Panc1 (cell line): ENCODE measurements around the gene MEF2D. TPM values are rescaled to one million over a fixed set of nuclear protein-coding genes. Genes with fewer than 3 reads are reported as not detected.

Experiments used
- ATAC-seq: fragments of 200-7000 bp; cut with Tn5 transposase; 2 replicates; pipeline ENCODE4 v1.9.1; 2020; ENCODE audit warnings: mild to moderate bottlenecking, moderate library complexity
- BruUV-seq: library from RNA; stranded (reverse); fragments of 400-500 nt; replicated peaks from 2 replicates; lab custom pipeline; 2021; lab: Mats Ljungman, UMichigan
- CTCF ChIA-PET: fragments of 300-600 bp; sonication (Branson Sonifier 250); formaldehyde crosslinking; loops from one replicate; lab custom pipeline; 2022; ENCODE audit warnings: antibody characterized with exemption; lab: Charles Lee
- POLR2A ChIA-PET: fragments of 300-600 bp; sonication (Branson Sonifier 250); formaldehyde crosslinking; loops from one replicate; lab custom pipeline; 2022; ENCODE audit warnings: antibody characterized with exemption; lab: Charles Lee
- DNase-seq: peaks from one replicate; pipeline ENCODE4 v3.0.0-alpha.2; 2010; ENCODE audit warnings: low read depth, low spot score
- H3K27ac ChIP-seq: 2 replicates; pipeline ENCODE4 v1.5.1; 2011; ENCODE audit warnings: mild to moderate bottlenecking, low read length, inconsistent platforms
- H3K27me3 ChIP-seq: fragments of 200-500 bp; sonication (Bioruptor generic); 2 replicates; pipeline ENCODE4 v1.6.0; 2014; ENCODE audit warnings: low read length, inconsistent platforms; ENCODE audit not compliant: control insufficient read depth, insufficient read depth
- H3K36me3 ChIP-seq: fragments of 200-500 bp; sonication (Bioruptor generic); 2 replicates; pipeline ENCODE4 v1.5.1; 2014; ENCODE audit warnings: inconsistent platforms, mild to moderate bottlenecking, low read length, moderate library complexity; ENCODE audit not compliant: control insufficient read depth, insufficient read depth
- H3K4me1 ChIP-seq: 2 replicates; pipeline ENCODE4 v1.5.1; 2011; ENCODE audit warnings: inconsistent platforms, mild to moderate bottlenecking, low read length, moderate library complexity; ENCODE audit not compliant: control insufficient read depth, insufficient read depth
- H3K4me3 ChIP-seq, 2 experiments: 2 replicates each; pipeline ENCODE4 v1.5.1; 2011 to 2012; ENCODE audit warnings: low read depth in 2 of 2, low read length in 2 of 2, mild to moderate bottlenecking in 2 of 2, inconsistent platforms in 1 of 2, moderate library complexity in 1 of 2
- H3K9me3 ChIP-seq: fragments of 200-500 bp; sonication (Bioruptor generic); 2 replicates; pipeline ENCODE4 v1.5.1; 2014; ENCODE audit warnings: low read depth, mild to moderate bottlenecking, inconsistent platforms, low read length, moderate library complexity; ENCODE audit not compliant: control insufficient read depth, insufficient read depth
- POLR2AphosphoS5 ChIP-seq: IDR thresholded peaks from 2 replicates; pipeline ENCODE4 v1.6.1; 2012; ENCODE audit warnings: mild to moderate bottlenecking, low read depth, low read length, moderate library complexity
- REST ChIP-seq, 2 experiments: IDR thresholded peaks; 2 replicates each; pipeline ENCODE4 v1.6.1; 2011 to 2012; ENCODE audit warnings: low read depth in 2 of 2, control low read depth in 1 of 2, low read length in 1 of 2, mild to moderate bottlenecking in 1 of 2, moderate library complexity in 1 of 2; ENCODE audit not compliant: insufficient read depth in 1 of 2
- SIN3A ChIP-seq: IDR thresholded peaks from 2 replicates; pipeline ENCODE4 v1.6.1; 2012; ENCODE audit warnings: low read depth, mild to moderate bottlenecking, low read length, moderate library complexity, borderline replicate concordance; ENCODE audit not compliant: insufficient read depth
- TCF7L2 ChIP-seq: IDR thresholded peaks from 2 replicates; pipeline ENCODE4 v1.6.1; 2011; ENCODE audit warnings: mild to moderate bottlenecking, low read depth, low read length, inconsistent platforms
- in situ Hi-C: cut with HindIII; loops from 2 replicates; pipeline ENCODE4 v1.10.0; 2016; ENCODE audit warnings: low sequenced_read_pairs, low pct_unique_long_range_greater_than_20kb
- intact Hi-C: fragments of 100-400 bp; cut with micrococcal nuclease; formaldehyde crosslinking; loops from one replicate; pipeline ENCODE4 v1.10.0; 2022; ENCODE audit not compliant: unreplicated experiment
- total RNA-seq: library from RNA; stranded (reverse); gene quantifications from one replicate; pipeline ENCODE4 v1.2.1, GENCODE V29; 2021; ENCODE audit not compliant: unreplicated experiment
- TF ChIP-seq, protein P1 (sequence below): fragments of 450-650 bp; IDR thresholded peaks from 2 replicates; pipeline ENCODE4 v1.5.1; 2017; ENCODE audit warnings: mild to moderate bottlenecking

MEF2D gene
- total RNA-seq, 1 experiment from 2014 or later, result 30.9 TPM

DNA sequence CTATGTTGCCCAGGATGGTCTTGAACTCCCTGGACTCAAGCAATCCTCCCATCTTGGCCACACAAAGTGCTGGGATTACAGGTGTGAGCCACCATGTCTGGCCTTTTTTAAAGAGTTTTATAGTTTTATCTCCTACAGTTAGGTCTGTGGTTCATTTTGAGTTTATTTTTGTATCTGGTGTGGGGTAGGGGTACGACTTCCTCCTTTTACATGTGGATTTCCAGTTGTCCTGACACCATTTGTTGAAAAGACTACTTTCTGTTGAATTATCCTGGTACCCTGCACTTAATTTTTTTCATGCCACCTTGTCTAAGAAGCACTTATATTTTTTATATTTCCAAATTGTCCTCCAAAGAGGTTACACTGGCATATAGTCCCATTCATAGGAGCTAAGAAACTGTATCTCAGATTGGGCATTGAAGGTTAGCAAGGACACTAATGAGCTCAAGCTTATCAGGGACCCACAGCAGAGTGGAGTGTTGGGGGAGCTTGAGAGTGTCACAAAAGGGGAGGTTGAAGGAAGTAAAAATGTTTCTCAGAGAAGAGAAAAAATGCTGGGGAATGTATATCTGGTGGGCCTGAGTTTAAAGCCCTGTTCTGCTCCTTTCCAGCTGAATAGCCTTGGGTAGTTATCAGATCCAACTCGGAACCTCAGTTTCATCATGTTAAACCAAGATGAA is 23.4 kb upstream of the MEF2D start:
- intact Hi-C loops (loop anchor here (10.0 kb wide), 1 partner anchor 59 kb away; no protein-coding TSS in a partner anchor), in situ Hi-C loops (no loop called here)
- BruUV-seq, result no TSS peak
- Histone ChIP-seq H3K9me3 (no peaks in the 10 kb centered on the region), H3K27me3 (no peaks in the 10 kb centered on the region), H3K36me3 (no peaks in the 10 kb centered on the region), H3K4me1 (no peaks in the 10 kb centered on the region), H3K4me3 (no peak overlapping the region), H3K27ac (no peak overlapping the region)
- ATAC-seq (no peak), DNase-seq (no peak)
- TF ChIP-seq, protein P1, sequence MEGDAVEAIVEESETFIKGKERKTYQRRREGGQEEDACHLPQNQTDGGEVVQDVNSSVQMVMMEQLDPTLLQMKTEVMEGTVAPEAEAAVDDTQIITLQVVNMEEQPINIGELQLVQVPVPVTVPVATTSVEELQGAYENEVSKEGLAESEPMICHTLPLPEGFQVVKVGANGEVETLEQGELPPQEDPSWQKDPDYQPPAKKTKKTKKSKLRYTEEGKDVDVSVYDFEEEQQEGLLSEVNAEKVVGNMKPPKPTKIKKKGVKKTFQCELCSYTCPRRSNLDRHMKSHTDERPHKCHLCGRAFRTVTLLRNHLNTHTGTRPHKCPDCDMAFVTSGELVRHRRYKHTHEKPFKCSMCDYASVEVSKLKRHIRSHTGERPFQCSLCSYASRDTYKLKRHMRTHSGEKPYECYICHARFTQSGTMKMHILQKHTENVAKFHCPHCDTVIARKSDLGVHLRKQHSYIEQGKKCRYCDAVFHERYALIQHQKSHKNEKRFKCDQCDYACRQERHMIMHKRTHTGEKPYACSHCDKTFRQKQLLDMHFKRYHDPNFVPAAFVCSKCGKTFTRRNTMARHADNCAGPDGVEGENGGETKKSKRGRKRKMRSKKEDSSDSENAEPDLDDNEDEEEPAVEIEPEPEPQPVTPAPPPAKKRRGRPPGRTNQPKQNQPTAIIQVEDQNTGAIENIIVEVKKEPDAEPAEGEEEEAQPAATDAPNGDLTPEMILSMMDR, result no peak
- TF ChIP-seq TCF7L2 (no peak), SIN3A (no peak), REST (IDR thresholded peaks at IDR 0.05; ENCODE audit: insufficient read depth in 1 of 2, low read depth in 2 of 2, low read length in 1 of 2) (no peak), POLR2AphosphoS5 (no peak)
- POLR2A ChIA-PET, result no interaction called here
- CTCF ChIA-PET, result no interaction called here

DNA sequence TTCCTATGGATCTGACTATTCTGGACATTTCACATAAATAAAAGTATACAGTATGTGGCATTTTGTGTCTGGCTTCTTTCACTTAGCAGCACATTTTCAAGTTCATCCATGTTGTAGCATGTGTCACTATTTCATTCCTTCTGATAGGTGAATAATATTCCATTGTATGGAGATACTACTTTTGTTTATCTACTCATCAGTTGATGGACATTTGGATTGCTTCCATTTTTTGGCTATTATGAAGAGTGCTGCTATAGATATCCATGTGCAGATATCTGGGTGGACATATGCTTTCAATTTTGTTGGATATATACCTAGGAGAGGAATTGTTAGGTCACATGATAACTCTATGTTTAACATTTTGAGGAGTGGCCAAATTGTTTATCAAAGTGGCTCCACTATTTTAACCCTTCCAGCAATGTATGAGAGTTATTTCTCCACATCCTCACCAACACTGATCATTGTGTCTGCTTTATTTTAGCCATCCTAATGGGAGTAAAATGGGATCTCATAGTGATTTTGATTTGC is 21.9 kb upstream of the MEF2D start:
- Histone ChIP-seq H3K9me3 (no peaks in the 10 kb centered on the region), H3K4me1 (no peaks in the 10 kb centered on the region), H3K4me3 (no peak overlapping the region), H3K27me3 (no peaks in the 10 kb centered on the region), H3K27ac (no peak overlapping the region), H3K36me3 (no peaks in the 10 kb centered on the region)
- intact Hi-C loops (loop anchor here (10.0 kb wide), 1 partner anchor 58 kb away; no protein-coding TSS in a partner anchor), in situ Hi-C loops (no loop called here)
- no TSS peak for BruUV-seq
- TF ChIP-seq TCF7L2 (no peak), REST (IDR thresholded peaks at IDR 0.05; ENCODE audit: insufficient read depth in 1 of 2, low read depth in 2 of 2, low read length in 1 of 2) (no peak), POLR2AphosphoS5 (no peak), SIN3A (no peak)
- TF ChIP-seq, protein P1, result no peak
- ChIA-PET CTCF (interaction anchor here (0.6 kb wide), 1 partner anchor 8 kb away, joined by 4 read pairs; no protein-coding TSS in a partner anchor), POLR2A (no interaction called here)
- no peak for ATAC-seq
- no peak for DNase-seq
